ENCODE measurements around the gene HAPLN2.

The HAPLN2 gene

DNA sequence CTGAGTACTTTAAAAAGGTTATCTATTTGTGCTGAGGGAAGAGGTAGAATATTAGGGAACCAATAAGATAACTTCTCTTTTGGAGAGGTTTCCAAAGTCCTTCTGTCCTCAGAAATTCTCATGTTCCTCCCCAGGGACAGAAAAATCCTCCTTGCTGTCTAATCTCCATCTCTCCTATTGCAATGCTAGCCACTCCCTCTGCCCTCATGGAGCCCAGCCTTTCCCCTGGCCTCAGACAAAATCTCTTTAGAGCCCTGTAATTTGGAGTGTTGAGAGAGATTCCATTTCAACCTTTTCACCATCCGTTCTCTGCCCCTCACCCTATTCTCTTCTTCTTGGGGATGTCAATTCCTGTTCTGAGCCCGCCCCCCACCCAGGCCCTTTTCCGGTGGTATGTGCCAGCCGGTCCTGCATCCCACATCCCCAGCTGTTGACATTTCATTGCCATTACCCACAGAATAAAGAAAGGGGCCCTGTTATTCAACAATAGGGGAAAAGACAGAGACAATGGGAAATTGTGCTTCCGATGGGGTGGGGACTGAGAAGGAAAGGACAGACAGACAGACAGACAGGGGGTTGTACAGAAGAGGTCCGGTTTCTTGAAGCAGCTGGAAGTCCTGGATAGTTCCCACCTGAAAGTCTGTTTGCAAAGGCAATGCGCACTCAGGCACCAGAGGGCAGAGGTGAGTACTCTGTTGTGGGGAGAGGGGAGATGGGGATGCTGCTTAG lies at the start of gene HAPLN2:
Gene HAPLN2 (plus strand): TSS at position 563 of the 729 bp plus-strand sequence. CDS start 4,076 bp downstream, outside the sequence.
- Mint-ChIP-seq H3K4me1 (peaks cover 2 to 16% of the 10 kb centered on the region in 2 donors), H3K27me3 (peaks cover 53 to 80% of the 10 kb centered on the region in 2 donors), H3K4me3 (no peak within 1 kb of the TSS), H3K9me3 (no peaks in the 10 kb centered on the region), H3K27ac (no peak within 1 kb of the TSS), H3K36me3 (no peaks in the 10 kb centered on the region)
- ATAC-seq (replicated peaks) (no peak), DNase-seq (no peak)

DNA sequence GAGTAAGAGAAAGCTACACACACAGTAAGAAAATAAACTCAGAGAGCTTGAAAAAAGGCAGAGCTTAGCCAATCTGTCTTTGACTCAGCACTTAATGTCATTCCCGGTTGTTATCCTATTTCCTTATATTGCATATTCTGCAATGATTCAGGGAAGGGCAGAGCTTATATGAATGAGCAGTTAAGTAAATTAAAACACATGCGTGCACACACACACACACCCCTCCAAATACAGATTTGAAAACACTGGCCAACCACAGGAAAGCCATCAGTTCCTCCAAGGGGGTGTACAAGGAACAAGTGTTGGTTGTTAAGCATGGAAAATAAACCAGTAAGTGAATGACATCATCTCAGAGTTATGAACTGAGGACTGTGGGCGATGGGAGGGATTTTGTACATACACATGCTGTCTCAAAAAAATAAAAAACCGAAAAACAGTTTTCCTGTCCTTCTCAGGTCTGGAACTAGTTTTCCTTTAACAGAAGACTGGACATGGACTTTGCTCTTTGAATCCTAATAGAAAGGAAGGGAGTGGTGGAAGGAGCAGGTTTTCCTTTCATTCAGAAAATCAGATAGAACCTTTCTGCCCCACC lies 47.9 kb upstream of the HAPLN2 start:
- H3K4me3 Mint-ChIP-seq = peak overlapping the region; percentile 87 to 90
- no peaks in the 10 kb centered on the region for H3K9me3 Mint-ChIP-seq
- H3K4me1 Mint-ChIP-seq = peaks cover 11 to 15% of the 10 kb centered on the region in 2 donors
- H3K27me3 Mint-ChIP-seq = peaks cover 21% of the 10 kb centered on the region in 2 donors
- ATAC-seq (replicated peaks) = peak; percentile 31 to 33
- H3K27ac Mint-ChIP-seq = no peak overlapping the region
- DNase-seq = no peak
- H3K36me3 Mint-ChIP-seq = peaks cover 0 to 3% of the 10 kb centered on the region in 2 donors

DNA sequence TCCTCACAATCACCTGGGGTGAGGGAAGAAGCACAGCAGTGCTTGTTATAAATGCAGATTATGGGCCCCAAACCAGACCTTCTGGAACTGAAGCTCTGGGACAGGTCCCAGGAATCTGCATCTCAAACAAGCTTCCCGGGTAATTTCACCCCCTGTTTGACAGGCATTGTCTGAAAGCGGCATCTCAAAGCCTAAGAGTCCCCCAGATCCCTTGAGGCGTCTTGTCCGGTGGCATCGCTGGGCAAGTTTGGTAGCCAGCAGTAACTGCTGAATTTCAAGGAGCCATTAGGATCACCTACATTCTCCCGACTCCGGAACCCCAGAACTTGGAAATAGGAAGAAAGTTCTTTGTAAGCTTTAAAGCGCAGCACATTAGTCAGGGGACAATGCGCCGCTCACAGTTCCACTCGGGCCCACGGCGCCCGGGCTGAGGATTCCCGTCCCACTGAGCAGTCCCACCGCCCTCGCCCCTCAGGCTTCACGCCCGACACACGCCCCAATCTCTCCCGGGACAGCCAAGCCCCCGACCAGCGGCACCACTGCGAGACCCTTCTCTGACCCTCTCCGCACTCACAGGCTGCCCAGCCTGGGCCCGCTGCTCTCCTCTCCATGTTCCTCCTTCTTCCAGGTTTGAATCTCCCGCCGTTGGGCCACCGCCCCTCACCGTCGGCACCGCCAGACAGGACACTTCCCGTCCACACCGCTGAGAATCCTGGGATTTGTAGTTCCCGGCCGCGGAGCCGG lies 47.1 kb upstream of the HAPLN2 start, which contains the start of gene IQGAP3:
Gene IQGAP3 (minus strand): TSS at position 647 of the 744 bp plus-strand sequence. CDS start 36 bp downstream, at position 611.
- H3K27ac Mint-ChIP-seq = peak within 1 kb of the TSS; percentile 44
- H3K36me3 Mint-ChIP-seq = peaks cover 0 to 3% of the 10 kb centered on the region in 2 donors
- DNase-seq = peak; percentile 79

DNA sequence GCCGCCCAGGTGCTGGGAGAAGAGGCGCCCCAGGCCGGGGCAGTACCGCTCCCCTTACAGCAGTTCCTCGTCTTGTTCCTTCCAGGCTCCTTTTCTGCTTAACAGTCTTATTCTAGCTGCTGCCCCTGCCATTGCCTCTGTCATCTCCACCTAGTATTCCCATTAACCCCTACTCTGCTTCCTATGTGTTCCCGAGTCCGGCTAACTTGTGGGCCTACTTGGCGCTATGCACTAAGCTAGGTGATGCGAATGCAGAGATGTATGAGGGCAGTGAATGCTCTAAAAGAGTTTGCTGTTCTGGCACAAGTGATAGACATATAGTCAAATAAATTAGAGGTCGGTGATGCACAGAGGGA lies 46.6 kb upstream of the HAPLN2 start:
- Mint-ChIP-seq H3K27ac (peak overlapping the region; percentile 44), H3K27me3 (peaks cover 21% of the 10 kb centered on the region in 2 donors), H3K9me3 (no peaks in the 10 kb centered on the region), H3K4me1 (peaks cover 11 to 16% of the 10 kb centered on the region in 2 donors), H3K4me3 (peak overlapping the region; percentile 87 to 90), H3K36me3 (peaks cover 0 to 3% of the 10 kb centered on the region in 2 donors)
- ATAC-seq (replicated peaks) (peak in 1 of 2 donors; percentile 2), DNase-seq (no peak)

More for the DNA sequence above, 47.1 kb upstream of the HAPLN2 start, which contains the start of gene IQGAP3:
- H3K9me3 Mint-ChIP-seq = no peaks in the 10 kb centered on the region
- peak; percentile 97 to 98 for ATAC-seq (replicated peaks)
- H3K27me3 Mint-ChIP-seq = peaks cover 21% of the 10 kb centered on the region in 2 donors
- H3K4me1 Mint-ChIP-seq = peaks cover 11 to 15% of the 10 kb centered on the region in 2 donors
- peak within 1 kb of the TSS; percentile 87 to 90 for H3K4me3 Mint-ChIP-seq

DNA sequence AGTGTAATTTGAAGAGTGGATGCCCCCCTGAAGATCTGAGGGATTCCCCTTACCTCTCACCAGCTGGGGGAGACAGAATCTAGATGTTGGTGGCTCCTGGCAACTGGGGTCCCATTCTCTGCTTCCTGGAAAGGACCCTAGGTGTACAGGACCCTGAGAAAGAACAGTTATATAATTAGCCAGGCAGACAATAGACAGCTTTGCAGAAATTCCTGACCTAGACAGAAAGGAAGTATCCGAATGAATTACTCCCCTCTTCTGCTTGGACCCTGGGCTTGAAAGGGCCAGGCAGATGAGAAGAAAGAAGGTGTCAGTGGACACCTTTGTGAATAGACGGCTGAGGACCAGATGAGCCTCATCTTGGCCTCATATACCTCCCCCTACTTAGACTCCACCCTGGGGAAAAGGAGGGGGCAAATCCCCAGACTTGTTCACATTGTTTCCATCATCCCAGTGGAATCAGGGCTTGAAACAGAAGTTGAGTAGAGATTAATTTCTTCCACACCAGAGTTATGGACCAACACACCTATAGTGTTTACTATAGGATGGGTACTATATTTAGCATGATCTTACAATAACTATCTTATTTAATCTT lies 45.1 kb upstream of the HAPLN2 start:
- DNase-seq (no peak), ATAC-seq (replicated peaks) (no peak)
- peaks cover 0 to 3% of the 10 kb centered on the region in 2 donors for H3K36me3 Mint-ChIP-seq
- H3K9me3 Mint-ChIP-seq = no peaks in the 10 kb centered on the region
- no peak overlapping the region for H3K4me3 Mint-ChIP-seq
- peaks cover 11 to 22% of the 10 kb centered on the region in 2 donors for H3K4me1 Mint-ChIP-seq
- H3K27me3 Mint-ChIP-seq = peaks cover 21% of the 10 kb centered on the region in 2 donors
- no peak overlapping the region for H3K27ac Mint-ChIP-seq

DNA sequence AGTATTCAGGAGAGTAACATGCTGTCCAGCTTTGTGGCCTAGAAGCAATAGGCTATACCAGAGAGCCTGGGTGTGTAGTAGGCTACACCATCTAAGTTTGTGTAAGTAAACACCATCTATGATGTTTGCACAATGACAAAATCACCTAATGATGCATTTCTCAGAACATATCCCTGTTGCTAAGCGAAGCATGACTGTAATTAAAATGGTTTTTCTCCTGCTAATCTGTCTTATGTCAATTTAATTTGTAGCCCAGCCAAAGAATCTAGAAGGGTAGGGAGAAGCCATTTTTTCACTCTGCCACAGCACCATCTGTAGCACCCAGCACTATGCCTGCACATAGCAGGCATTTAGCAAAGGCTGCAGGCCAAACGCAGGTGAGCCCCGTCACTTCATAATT lies 41.7 kb upstream of the HAPLN2 start:
- peaks cover 17 to 31% of the 10 kb centered on the region in 2 donors for H3K4me1 Mint-ChIP-seq
- peaks cover 5 to 8% of the 10 kb centered on the region in 2 donors for H3K27me3 Mint-ChIP-seq
- no peak overlapping the region for H3K27ac Mint-ChIP-seq
- DNase-seq = no peak
- no peak overlapping the region for H3K4me3 Mint-ChIP-seq
- H3K9me3 Mint-ChIP-seq = no peaks in the 10 kb centered on the region
- H3K36me3 Mint-ChIP-seq = peaks cover 0 to 1% of the 10 kb centered on the region in 2 donors
- no peak for ATAC-seq (replicated peaks)

DNA sequence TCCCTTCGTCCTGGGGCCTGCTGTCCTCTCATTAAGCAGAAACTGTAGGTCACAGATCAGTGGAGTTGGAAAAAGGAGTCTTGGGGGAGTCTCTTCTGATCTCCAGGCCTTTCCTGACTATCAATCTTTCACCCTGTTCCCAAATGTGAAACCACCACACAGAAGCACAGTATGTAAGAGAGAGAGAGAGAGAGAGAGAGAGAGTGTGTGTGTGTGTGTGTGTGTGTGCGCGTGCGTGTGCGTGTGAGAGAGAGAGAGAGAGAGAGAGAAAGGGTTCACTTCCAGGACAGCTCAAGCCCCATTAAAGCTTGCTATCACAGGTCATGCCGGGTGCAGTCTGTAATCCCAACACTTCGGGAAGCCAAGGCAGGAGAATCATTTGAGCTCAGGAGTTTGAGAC lies 41.2 kb upstream of the HAPLN2 start:
- H3K4me3 Mint-ChIP-seq = no peak overlapping the region
- no peak overlapping the region for H3K27ac Mint-ChIP-seq
- DNase-seq (no peak), ATAC-seq (replicated peaks) (no peak)
- peaks cover 18 to 31% of the 10 kb centered on the region in 2 donors for H3K4me1 Mint-ChIP-seq
- no peaks in the 10 kb centered on the region for H3K9me3 Mint-ChIP-seq
- peaks cover under 1 to 3% of the 10 kb centered on the region in 2 donors for H3K27me3 Mint-ChIP-seq
- H3K36me3 Mint-ChIP-seq = peaks cover 0 to 4% of the 10 kb centered on the region in 2 donors

DNA sequence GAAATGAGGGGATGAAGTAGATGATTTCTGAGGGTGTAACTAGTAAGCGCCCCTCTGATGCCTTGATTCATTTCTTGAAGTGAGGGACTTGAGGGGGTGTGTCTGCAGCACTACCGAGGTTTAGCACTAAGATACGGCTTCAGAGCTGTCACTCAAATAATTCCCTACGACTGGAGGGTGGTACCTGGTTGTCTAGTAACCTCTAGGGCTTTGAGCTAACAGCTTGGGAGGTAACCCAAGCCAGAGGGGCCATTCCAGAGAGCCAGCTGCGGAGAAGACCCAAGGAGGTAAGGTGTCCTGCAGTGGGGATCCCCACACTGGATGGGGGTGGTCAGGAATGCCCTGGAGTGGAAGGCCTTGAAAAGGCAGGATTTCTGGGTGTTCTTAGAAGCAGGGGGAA lies 39.7 kb upstream of the HAPLN2 start, which contains the start of gene TTC24:
Gene TTC24 (plus strand): TSS at position 252 of the 400 bp plus-strand sequence. CDS start 1,642 bp downstream, outside the sequence.
- no peak for DNase-seq
- peaks cover under 1 to 4% of the 10 kb centered on the region in 2 donors for H3K36me3 Mint-ChIP-seq
- no peaks in the 10 kb centered on the region for H3K27me3 Mint-ChIP-seq
- peaks cover 25 to 45% of the 10 kb centered on the region in 2 donors for H3K4me1 Mint-ChIP-seq
- H3K27ac Mint-ChIP-seq = no peak within 1 kb of the TSS
- H3K9me3 Mint-ChIP-seq = no peaks in the 10 kb centered on the region
- H3K4me3 Mint-ChIP-seq = peak within 1 kb of the TSS in 1 of 2 donors; percentile 11
- no peak for ATAC-seq (replicated peaks)

DNA sequence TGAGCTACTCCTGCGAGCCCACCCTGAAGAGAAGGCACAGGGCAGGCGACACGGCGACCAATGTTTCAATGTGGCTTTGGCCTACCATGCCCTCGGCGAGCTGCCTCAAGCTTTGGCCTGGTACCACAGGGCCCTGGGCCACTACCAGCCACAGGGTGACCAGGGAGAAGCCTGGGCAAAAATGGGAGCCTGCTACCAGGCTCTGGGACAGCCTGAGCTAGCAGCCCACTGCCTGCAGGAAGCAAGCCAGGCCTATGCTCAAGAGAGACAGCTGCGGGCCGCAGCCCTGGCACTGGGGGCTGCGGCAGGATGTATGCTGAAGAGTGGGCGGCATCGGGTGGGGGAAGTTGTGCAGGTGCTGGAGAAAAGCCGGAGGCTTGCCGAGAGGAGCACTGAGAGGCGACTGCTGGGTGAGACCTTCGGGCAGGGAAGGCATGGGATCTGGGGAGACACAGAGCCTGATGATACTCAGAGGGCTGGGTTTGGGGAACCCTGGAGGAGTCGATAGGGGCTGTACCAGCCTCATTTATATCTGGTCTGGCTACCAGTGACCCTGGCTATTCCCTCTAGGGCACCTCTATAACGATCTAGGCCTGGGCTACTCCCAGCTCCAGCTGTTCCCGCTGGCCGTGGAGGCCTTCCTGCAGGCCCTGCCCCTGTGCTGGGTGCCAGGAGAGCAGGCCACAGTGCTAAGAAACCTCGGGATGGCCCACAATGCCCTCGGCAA lies 37.4 kb upstream of the HAPLN2 start:
- peak; percentile 29 for DNase-seq
- Mint-ChIP-seq H3K27ac (peak overlapping the region; percentile 94), H3K36me3 (peaks cover 10 to 21% of the 10 kb centered on the region in 2 donors), H3K4me3 (peak overlapping the region; percentile 82 to 85), H3K27me3 (no peaks in the 10 kb centered on the region), H3K4me1 (peaks cover 29 to 49% of the 10 kb centered on the region in 2 donors), H3K9me3 (no peaks in the 10 kb centered on the region)
- peak; percentile 74 to 83 for ATAC-seq (replicated peaks)

DNA sequence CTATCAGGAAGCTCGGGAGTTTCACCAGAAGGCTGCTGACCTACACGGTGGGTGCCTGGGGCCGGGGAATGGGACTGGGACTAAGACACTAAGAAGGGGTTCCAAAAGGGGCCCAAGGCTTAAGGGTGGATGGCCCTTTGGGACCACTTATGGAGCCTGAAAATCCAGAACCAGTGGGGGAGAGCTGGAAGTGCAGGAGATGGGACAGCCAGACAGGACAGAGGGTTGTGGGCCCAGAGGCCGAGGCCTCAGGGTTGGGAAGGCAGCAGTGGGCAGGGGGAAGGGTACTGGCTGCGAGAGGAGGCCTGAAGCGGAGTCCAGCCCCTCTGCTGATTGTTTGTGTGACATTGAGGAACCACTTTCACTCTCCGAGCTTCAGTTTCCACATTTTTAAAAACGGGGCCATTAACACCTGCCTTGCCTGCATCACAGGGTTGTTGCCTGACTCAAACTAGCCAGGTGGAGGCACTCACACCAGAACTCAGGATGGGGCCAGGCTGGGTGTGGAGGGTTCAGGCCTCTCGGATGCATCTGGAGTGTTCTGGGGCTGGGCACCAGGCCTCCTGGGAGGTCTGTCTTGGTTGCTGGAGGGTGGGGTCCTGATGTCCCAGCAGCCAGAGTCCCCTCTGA lies 36.7 kb upstream of the HAPLN2 start:
- DNase-seq = peak; percentile 33
- peaks cover 29 to 49% of the 10 kb centered on the region in 2 donors for H3K4me1 Mint-ChIP-seq

DNA sequence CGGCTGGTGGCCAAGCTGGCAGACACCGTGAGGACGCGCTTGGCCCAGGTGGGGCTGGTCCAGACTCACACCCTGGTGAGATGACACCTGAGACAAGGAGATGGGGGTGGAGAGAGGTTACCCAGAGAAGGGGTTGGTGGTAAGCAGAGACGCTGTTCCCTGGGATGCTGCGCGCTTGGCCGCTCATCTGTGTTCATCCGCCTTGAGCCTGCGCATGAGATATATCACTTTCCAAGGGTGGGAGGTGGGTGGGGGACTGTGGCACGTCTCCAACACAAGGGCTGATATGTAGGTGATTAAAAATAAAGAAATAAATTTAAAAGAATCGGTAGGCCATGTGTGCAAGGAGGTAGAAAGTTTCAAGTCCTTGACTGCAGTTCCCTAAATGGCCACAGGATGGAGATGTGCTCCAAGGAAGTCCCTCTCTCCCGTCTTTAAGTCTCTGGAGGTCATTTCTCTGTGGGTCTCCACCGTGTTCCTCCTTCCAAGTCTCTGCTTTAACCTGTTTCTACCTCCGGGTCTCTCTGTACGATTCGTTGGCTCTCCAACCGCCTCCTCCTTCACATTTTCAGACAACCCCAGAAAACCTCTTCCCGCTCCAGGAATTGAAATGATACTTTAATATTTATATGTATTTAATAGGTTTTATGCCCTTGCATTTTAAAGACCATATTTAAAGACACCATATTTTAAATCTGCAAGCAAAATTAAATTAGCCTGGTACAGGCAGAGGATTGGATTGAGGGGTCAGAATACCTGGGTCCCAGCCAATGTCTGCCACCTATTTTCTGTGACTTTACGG lies 35.2 kb upstream of the HAPLN2 start:
- DNase-seq (peak; percentile 56), ATAC-seq (replicated peaks) (peak; percentile 33 to 36)
- Mint-ChIP-seq H3K36me3 (peaks cover 10 to 21% of the 10 kb centered on the region in 2 donors), H3K27me3 (no peaks in the 10 kb centered on the region), H3K9me3 (no peaks in the 10 kb centered on the region), H3K4me1 (peaks cover 29 to 43% of the 10 kb centered on the region in 2 donors), H3K4me3 (peak overlapping the region; percentile 82 to 85), H3K27ac (peak overlapping the region; percentile 66)

More for the DNA sequence above, 36.7 kb upstream of the HAPLN2 start:
- ATAC-seq (replicated peaks) = peak; percentile 75 to 77
- peaks cover 10 to 21% of the 10 kb centered on the region in 2 donors for H3K36me3 Mint-ChIP-seq
- peak overlapping the region; percentile 82 to 85 for H3K4me3 Mint-ChIP-seq
- H3K27me3 Mint-ChIP-seq = no peaks in the 10 kb centered on the region
- no peaks in the 10 kb centered on the region for H3K9me3 Mint-ChIP-seq
- H3K27ac Mint-ChIP-seq = peak overlapping the region; percentile 94

DNA sequence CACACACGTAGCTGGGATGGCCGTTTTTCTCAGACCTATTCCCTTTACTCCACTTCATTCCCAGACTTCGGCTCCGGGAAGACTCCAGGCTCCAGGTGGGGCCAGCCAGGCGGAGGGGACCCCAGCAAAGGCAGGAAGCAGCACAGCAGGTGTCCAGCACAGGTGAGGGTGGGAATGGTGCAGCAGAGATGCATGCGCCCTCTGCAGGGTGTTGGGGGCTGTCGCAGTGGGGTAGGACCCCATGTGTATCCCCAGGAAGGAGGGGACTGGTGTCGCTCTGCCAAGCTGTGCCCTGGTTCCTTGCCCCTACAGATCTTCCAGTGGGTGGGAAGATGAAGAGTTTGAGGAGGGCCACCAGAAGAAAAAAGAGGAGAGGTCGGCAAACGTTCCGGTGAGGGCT lies 34.4 kb upstream of the HAPLN2 start:
- H3K9me3 Mint-ChIP-seq = no peaks in the 10 kb centered on the region
- H3K27ac Mint-ChIP-seq = no peak overlapping the region
- peaks cover 10 to 21% of the 10 kb centered on the region in 2 donors for H3K36me3 Mint-ChIP-seq
- H3K4me3 Mint-ChIP-seq = no peak overlapping the region
- H3K27me3 Mint-ChIP-seq = no peaks in the 10 kb centered on the region
- DNase-seq = no peak
- ATAC-seq (replicated peaks) = no peak
- H3K4me1 Mint-ChIP-seq = peaks cover 29 to 43% of the 10 kb centered on the region in 2 donors

Measured in stimulated activated naive B cell treated with anti-CD40 and anti-IgM and Interleukin-4, amounts not matched to agents 10 μg/mL and 1 μg/mL and 100 μg/mL, for 72 hours (primary cell).